SIG-M5 treated with dmso at 0.1 percent for 504 hours (cell line): ENCODE data around the gene IL10RB.
"Not testable (repeated sequence)": the region's sequence is repeated elsewhere in the genome, so short reads cannot be mapped to it uniquely, and the experiment has no call there.

Experiments used
- DNase-seq: peaks from one replicate; lab custom pipeline; 2025; ENCODE audit not compliant: unreplicated experiment; lab: John Stamatoyannopoulos, UW

IL10RB gene

DNA sequence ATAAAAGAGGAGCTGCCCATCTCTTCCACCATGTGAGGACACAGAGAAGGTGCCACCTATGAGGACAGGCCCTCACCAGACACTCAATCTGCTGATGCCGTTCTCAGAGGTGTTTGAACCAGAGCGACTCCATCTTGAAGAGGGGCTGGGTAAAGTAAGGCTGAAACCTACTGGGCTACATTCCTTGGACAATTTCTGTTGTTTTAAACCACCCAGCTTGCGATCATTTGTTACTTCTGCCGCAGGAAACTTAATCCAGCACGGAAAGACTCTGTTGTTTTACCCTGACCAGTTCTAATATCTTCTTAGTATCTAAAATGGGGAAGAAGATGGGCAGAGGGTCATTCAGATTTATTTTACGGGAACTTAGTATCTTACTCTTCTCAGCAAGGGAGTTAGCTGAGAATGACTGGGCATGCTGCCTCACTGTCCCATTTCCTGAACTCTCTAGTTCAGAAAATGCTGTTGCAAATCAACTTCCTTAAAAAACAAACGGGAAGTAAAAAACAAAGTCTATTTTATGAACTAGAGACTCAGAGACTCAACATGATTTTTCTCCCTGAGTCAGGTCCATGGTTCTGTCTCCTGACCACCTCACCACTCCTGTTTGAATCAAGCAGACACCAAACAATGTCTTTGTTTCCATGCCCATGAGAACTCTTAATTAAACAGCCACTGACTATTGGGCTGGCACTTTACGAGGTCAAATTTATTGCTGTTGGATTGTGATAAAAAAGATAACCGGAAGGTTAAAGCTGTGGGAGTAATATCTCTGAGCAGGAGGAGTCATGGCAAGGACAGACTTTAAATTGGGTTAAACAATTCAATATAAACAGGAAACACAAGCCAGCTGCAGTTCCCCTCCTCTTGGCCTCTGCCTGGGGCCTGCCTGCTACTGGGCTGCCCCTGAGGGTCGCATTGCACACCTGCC is 34.8 kb downstream of the IL10RB start:
- DNase-seq: peak; percentile 96

GRCh38 chr21:33301632-33302002 is 35.5 kb downstream of the IL10RB start:
- no peak for DNase-seq

DNA sequence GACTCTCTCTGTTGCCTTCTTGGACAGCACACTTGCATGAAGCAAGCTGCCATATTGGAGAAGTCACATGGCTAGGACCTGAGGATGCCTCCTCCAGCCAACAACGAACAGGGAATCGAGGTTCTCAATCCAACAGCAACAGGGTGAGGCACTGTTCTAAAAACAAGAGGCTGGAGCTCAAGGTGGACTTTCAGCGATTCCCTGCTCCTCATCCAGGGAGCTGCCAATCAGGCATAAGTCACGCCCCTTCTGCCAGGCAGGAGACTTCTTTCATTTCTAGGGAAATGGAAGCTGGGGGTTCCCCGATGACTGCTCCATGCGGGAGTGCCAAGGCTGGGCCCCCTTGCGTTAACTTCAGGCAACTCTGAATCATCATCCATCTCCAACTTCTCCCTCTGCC is 35.9 kb downstream of the IL10RB start:
- DNase-seq: no peak

DNA sequence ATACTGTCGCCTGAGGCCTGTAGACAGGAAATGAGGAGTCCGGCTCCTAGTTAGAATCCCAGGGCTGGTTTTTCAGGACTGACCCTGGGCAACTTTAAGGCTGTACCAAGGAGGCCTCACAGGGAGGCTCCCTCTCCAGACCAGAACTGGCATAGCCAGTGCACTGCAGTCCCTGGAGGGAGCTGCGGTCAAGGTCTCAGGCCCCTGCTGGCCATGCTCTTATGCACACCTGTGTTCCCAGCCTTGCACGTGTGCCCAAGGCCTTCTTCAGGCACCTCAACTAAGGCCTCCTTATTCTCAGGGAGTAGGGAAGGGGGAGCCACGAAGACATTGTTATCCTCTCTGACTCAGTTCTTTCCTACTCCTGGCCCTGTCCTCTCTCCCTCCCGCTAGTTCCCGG is 36.6 kb downstream of the IL10RB start:
- no peak for DNase-seq

DNA sequence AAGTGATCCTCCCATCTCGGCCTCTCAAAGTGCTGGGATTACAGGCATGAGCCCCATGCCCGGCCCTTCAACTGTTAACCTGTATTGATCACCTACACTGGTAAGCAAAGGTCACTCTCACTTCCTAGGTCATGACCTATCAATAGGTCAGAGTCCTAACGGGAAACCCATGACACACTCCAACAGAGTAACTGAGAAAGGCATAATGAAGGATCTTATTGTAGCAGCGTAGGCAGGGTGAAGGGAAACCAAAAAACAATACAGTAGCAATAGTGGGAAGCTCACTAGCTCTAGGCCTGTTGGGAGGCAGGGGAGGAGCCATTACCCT is 39.1 kb downstream of the IL10RB start:
- no peak for DNase-seq

DNA sequence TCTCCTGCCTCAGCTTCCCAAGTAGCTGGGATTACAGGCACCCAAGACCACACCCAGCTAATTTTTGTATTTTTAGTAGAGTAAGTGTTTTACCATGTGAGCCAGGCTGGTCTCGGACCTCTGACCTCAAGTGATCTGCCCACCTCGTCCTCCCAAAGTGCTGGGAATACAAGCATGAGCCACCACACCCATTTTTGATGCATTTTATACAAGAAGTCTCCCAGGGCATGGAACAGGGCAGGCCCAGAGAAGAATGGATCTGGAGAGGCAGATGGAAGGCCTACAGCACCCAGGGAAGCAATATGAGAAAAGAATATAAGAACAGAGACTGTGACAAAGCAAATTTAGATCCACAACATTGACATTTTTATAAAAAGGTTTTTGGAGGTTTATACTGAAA is 39.8 kb downstream of the IL10RB start:
- DNase-seq: no peak

GRCh38 chr21:33308586-33309490 is 42.7 kb downstream of the IL10RB start:
- peak; percentile 18 for DNase-seq

DNA sequence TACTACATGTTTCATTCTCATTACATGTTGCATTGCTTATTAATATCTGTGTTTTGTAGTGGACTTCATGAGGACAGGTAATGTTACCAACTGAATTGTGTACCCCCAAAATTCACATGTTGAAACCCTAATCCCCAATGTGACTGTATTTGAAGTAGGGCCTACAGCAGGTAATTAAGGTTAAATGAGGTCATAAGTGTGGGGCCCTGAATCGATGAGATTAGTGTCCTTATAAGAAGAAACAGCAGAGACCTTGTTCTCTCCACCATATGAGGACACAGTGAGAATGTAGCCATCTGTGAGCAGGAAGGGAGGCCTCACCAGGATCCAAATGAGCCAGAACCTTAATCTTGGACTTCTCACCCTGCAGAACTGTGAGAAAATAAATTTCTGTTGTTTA is 43.6 kb downstream of the IL10RB start:
- DNase-seq: no peak

DNA sequence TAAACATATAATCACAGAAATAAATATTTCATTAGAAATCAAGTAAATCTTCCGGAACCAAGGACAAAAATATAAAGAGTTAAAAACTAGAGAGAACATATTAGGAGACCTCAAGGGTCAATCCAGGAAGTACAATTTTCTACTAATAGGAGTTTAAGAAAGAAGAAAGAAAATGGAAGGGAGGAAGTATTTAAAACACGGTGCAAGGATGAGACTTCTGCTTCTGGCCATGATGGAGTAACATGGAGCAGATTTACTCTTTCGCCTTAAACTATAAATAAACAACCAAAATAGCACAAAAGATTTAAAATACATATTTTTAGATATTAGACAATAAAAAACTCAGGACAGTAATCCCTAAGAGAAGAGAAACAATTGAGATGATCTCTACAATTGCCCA is 46.0 kb downstream of the IL10RB start:
- DNase-seq: peak; percentile 35

- no peak for DNase-seq
Measured at GRCh38 chr21:33313183-33313582, 47.0 kb downstream of the IL10RB start.

DNA sequence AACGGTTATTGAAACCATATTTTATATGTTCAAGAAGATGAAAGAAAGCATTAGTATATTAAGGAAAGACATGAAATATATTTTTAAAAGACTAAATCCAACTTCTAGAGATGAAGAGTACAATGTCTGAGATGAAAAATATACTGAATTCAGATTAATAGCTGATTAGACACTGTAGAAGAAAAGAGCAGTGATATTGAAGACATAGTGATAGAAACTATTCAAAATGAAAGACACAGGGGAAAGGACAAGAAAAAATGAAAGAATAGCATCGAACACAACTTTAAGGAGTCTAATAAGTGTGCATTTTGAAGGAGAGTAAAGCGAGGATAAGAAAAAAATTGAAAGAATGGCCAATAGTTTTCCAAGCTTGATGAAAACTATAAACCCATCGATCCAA is 47.4 kb downstream of the IL10RB start:
- no peak for DNase-seq

DNA sequence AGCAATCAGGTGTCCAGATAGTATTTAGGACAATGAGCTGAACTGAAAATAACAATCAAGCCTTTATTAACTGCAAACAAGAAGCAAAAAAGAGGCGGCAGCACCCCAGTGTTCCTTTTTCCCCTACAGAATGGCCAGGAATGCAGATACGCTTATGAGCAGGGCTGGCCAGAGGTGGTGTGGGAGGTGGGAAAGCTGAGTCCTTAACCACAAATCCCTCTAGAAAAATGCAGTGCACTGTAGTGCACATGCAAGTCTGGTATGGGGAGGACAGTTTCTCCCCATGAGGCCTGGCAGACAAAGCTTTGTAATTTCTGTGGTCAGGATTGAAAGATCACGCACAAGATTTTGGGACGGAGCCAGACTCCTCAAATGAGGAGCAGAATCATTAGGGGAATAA is 47.9 kb downstream of the IL10RB start:
- DNase-seq: no peak

DNA sequence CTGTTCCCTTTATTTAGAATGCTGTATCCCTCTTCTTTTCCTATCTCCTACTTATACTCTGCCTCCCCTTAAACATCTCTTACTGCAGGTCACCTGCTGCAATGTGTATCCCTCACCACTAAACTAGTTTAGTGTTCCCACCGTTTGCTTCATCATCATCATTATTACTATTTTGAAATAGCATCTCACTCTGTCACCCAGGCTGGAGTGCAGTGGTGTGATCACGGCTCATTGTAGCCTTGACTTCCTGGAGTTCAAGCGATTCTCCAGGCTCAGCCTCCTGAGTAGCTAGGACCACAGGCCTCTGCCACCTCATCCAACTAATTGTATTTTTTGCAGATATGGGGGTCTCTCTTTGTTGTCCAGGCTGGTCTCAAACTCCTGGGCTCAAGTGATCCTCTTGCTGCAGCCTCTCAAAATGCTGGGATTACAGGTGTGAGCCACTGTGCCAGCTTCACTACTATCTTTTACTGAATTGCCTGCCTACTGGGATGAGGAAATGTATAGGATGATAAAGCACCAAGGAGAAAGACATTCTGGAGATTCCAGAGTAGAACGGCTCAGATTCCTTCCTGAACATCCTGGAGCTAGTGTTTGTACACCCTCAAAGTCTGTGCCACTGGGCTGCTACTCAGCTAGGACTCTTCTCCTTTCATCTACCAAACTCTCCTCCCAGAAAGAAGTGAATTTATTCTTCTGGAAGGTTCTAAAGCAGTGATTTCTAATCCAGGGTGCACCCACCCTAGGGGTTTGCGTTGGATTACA is 50.0 kb downstream of the IL10RB start:
- no peak for DNase-seq

DNA sequence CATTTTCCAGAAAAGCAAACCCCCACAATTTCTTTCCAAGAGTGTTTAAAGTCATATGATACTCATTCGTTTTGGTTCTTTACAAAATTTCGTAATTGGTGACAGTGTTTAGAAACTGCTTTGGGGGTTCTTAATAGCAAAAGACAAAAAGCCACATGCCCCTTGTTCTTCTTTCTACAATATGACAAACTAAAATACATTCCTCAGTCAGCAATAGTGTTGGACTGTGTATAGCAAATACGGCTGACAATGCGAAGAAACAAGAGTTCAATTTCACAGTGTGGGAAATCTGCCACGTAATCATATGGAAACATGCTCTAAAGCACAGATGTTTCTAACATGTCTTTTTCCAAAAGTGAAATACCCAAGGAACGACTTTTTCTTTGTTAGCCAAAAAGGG is 51.0 kb downstream of the IL10RB start:
- peak; percentile 42 for DNase-seq

- no peak for DNase-seq
Measured at GRCh38 chr21:33317786-33318486, 51.8 kb downstream of the IL10RB start.

DNA sequence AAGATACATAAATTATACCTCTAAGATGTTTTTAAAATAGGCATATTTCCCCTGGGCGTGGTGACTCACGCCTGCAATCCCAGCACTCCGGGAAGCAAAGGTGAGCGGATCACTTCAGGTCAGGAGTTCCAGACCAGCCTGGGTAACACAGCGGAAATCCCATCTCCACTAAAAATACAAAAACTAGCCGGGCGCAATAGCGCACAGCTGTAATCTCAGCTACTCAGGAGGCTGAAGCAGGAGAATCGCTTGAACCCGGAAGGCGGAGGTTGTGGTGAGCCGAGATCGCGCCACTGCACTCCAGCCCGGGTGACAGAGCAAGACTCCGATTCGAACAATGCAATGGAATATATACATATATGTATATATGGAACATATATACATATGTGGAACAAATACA is 54.8 kb downstream of the IL10RB start:
- not testable (repeated sequence) for DNase-seq

DNA sequence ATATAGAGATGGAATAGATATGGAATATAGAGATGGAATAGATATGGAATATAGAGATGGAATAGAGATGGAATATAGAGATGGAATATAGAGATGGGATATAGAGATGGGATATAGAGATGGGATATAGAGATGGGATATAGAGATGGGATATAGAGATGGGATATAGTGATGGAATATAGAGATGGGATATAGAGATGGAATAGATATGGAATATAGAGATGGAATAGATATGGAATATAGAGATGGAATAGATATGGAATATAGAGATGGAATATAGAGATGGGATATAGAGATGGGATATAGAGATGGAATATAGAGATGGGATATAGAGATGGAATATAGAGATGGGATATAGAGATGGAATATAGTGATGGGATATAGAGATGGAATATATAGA is 57.4 kb downstream of the IL10RB start:
- not testable (repeated sequence) for DNase-seq

GRCh38 chr21:33324291-33325221 is 58.4 kb downstream of the IL10RB start, which contains the start of gene IFNAR1:
Gene IFNAR1 (plus strand): TSS chr21:33324970. CDS start chr21:33325056, 86 bp downstream.
- DNase-seq: peak; percentile 99

DNA sequence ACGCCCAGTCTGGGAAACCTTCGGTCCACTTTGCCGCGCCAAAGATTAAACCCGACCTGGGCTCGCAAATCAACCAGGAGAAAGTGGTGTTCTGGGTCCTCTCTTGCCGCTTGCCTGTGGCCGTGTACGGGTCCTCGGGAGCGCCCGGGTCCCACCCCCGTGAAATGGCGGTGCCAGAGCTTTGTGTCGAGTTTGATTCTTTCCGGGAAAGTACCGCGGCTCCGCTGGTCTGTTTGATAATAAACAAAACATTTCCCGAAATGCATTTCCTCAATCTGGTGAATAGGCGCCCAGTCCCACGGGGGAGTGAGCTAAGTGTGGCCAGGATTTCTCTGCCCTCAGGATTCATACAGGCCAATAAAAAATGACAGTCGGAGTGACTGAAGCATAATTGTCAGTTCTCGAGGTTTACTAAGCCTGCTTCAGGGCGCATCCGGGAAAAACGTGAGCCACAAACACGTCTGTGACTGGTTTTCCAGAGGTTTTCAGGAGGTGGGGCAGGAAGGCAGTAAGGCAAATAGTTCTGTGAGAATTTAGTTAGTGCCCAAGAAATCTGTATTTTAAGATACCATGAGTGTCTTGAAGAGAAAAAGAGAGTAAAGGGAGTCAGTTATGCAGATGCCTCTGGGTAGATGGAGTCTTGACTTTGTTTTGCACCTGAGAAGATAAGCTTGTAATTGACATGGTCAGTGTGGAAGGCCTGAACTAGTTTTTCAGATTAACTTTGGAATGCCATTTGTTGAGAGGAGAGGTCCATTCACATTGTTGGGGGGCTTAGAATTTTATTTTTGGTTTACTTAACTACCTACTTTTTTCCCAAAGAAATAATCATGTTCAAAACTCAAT is 59.3 kb downstream of the IL10RB start:
- peak; percentile 31 for DNase-seq
